ENCODE data around the gene WDR86.

Gene WDR86

GRCh38 chr7:151406051-151406875, 3.6 kb downstream of the WDR86 start:
- DNase-seq, result no peak

GRCh38 chr7:151405588-151405987, 4.2 kb downstream of the WDR86 start:
- no peak for DNase-seq

- DNase-seq, result no peak
These were observed 4.8 kb downstream of the WDR86 start for GRCh38 chr7:151405056-151405455.

GRCh38 chr7:151404216-151405011, 5.4 kb downstream of the WDR86 start:
- no peak for DNase-seq

GRCh38 chr7:151403764-151404163, 6.1 kb downstream of the WDR86 start:
- DNase-seq, result no peak

- DNase-seq, result no peak
These were observed 7.6 kb downstream of the WDR86 start for GRCh38 chr7:151402029-151402835.

- no peak for DNase-seq
These were observed 9.1 kb downstream of the WDR86 start for GRCh38 chr7:151400626-151401315.

- no peak for DNase-seq
These were observed 9.9 kb downstream of the WDR86 start for GRCh38 chr7:151399906-151400305.

- DNase-seq, result no peak
These were observed 10.6 kb downstream of the WDR86 start for GRCh38 chr7:151399305-151399601.

GRCh38 chr7:151398446-151399304, 11.2 kb downstream of the WDR86 start:
- no peak for DNase-seq

- no peak for DNase-seq
These were observed 12.8 kb downstream of the WDR86 start for GRCh38 chr7:151397026-151397425.

- DNase-seq, result no peak
These were observed 13.4 kb downstream of the WDR86 start for GRCh38 chr7:151396328-151396970.

GRCh38 chr7:151395036-151395367, 14.8 kb downstream of the WDR86 start:
- DNase-seq, result no peak

GRCh38 chr7:151394076-151395035, 15.5 kb downstream of the WDR86 start:
- DNase-seq, result no peak

- DNase-seq, result no peak
These were observed 16.5 kb downstream of the WDR86 start for GRCh38 chr7:151393031-151393977.

- no peak for DNase-seq
These were observed 17.4 kb downstream of the WDR86 start for GRCh38 chr7:151392426-151392825.

GRCh38 chr7:151392002-151392401, 17.8 kb downstream of the WDR86 start:
- DNase-seq, result no peak

- DNase-seq, result no peak
These were observed 18.5 kb downstream of the WDR86 start for GRCh38 chr7:151391358-151391730.
